Amygdala (tissue), 56 donors: ENCODE data around the gene PSMD13.
"Not testable (repeated sequence)": the region's sequence is repeated elsewhere in the genome, so short reads cannot be mapped to it uniquely, and the experiment has no call there.

Source experiments
- DNase-seq, 56 donors: peaks; one replicate each; lab custom pipeline; 2025; lab: John Stamatoyannopoulos, UW

PSMD13 gene

GRCh38 chr11:238346-238745 lies 1.6 kb downstream of the PSMD13 start:
- not testable (repeated sequence) for DNase-seq

- no peak for DNase-seq
These were observed 3.5 kb downstream of the PSMD13 start for GRCh38 chr11:240315-240714.

- no peak for DNase-seq
These were observed 4.9 kb downstream of the PSMD13 start for GRCh38 chr11:241634-242033.

- DNase-seq: no peak
These were observed 7.6 kb downstream of the PSMD13 start for GRCh38 chr11:244376-244775.

- DNase-seq: no peak
These were observed 12.3 kb downstream of the PSMD13 start for GRCh38 chr11:249062-249461.

GRCh38 chr11:250274-250673 lies 13.5 kb downstream of the PSMD13 start:
- DNase-seq: no peak

- peak in 14 of 56 donors; percentile 5 to 52 (median 24) for DNase-seq
These were observed 14.0 kb downstream of the PSMD13 start for GRCh38 chr11:250740-251299.

- no peak for DNase-seq
These were observed 14.8 kb downstream of the PSMD13 start for GRCh38 chr11:251550-251949.

- no peak for DNase-seq
These were observed 15.9 kb downstream of the PSMD13 start for GRCh38 chr11:252666-253065.

- DNase-seq: no peak
These were observed 16.5 kb downstream of the PSMD13 start for GRCh38 chr11:253160-253885.

- no peak for DNase-seq
These were observed 17.1 kb downstream of the PSMD13 start for GRCh38 chr11:253886-254270.

- no peak for DNase-seq
These were observed 18.4 kb downstream of the PSMD13 start for GRCh38 chr11:255176-255575.

GRCh38 chr11:255816-256215 lies 19.0 kb downstream of the PSMD13 start:
- no peak for DNase-seq

- DNase-seq: no peak
These were observed 20.4 kb downstream of the PSMD13 start for GRCh38 chr11:256952-257737.

- no peak for DNase-seq
These were observed 21.2 kb downstream of the PSMD13 start for GRCh38 chr11:257766-258493.

- no peak for DNase-seq
These were observed 22.6 kb downstream of the PSMD13 start for GRCh38 chr11:259413-259812.

- no peak for DNase-seq
These were observed 24.8 kb downstream of the PSMD13 start for GRCh38 chr11:261624-262023.

GRCh38 chr11:266676-267439 lies 30.1 kb downstream of the PSMD13 start:
- DNase-seq: no peak

- no peak for DNase-seq
These were observed 30.8 kb downstream of the PSMD13 start for GRCh38 chr11:267491-267994.

GRCh38 chr11:268716-269145 lies 32.0 kb downstream of the PSMD13 start:
- DNase-seq: peak in 9 of 56 donors; percentile 14 to 52 (median 35)
